ENCODE results near the gene HIPK1. TPM values are rescaled to one million over a fixed set of nuclear protein-coding genes. Genes with fewer than 3 reads are reported as not detected.

Gene HIPK1
- total RNA-seq, 1 donor from 2014 or later: 100 TPM

DNA sequence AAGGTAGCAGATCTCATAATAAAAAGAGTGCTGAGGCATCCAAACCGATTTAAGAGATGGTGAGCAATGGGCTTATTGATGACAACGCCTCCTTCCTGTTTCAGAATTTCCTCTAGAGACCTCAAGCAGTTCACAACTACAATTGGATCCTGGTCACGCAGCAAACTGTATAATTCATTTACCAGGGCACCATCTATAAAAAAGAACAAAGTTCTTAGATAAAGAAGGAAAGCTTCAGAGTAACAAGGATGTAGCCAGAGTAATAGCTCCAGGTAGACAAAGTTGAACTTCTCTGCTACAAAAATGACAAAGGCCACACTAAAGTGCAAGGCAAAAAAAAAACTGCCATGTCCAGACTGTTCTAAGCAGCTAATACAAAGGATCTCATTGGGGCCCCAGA lies 27.9 kb upstream of the HIPK1 start:
- H3K36me3 Mint-ChIP-seq (ENCODE audit: low read depth): peaks cover 60% of the 10 kb centered on the region
- H3K4me1 Mint-ChIP-seq (ENCODE audit: low read depth): peaks cover 71% of the 10 kb centered on the region
- H3K27ac Mint-ChIP-seq: no peak overlapping the region
- H3K4me3 Mint-ChIP-seq: peak overlapping the region; percentile 27
- DNase-seq (ENCODE audit: low spot score): no peak
- no peaks in the 10 kb centered on the region for H3K27me3 Mint-ChIP-seq (ENCODE audit: insufficient read depth)
- no peaks in the 10 kb centered on the region for H3K9me3 Mint-ChIP-seq
- intact Hi-C loops (cut with micrococcal nuclease): loop anchor here (5.0 to 10.0 kb wide), 3 partner anchors 506 to 946 kb away; partner anchors contain the start of genes MAGI3, NRAS and SLC16A1

DNA sequence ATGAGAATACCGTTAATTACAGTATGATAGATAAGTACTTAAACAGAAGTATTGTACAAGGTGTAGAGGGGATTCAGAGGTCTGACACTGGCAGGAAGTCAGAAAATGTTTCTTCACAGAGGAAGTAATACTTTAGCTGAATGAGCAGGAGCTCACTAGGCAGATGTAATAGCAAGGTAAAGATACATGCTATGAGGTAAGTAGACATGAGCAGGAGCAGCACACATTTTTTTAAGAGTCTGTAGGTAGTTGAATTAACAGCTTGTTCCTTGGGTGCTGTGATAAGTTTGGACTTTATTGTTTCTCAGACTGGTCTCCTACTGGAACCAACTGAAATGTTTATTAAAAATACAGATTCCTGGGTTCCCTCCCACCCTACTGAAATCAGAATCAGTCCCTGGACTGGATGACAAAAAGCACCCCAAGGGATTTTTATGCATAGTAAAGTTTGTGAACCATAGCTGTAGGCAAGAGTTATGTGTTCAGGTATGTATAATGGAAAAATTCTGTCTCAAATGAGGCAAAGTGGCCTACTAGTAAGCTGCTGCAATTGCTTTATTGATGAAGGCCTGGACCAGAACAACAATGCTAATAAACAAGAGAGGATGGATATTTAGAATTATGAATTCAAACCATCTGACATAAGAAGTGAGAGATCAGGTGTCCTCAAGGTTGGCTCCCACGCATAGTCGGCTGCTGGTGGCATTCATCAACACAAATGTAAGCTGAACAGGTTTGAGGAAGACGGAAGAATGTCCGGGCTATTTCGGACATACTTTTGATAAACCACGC lies 25.4 kb upstream of the HIPK1 start:
- Mint-ChIP-seq H3K4me3 (peak overlapping the region; percentile 99), H3K27me3 (ENCODE audit: insufficient read depth) (no peaks in the 10 kb centered on the region), H3K27ac (peak overlapping the region; percentile 95), H3K4me1 (ENCODE audit: low read depth) (peaks cover 65% of the 10 kb centered on the region), H3K9me3 (no peaks in the 10 kb centered on the region), H3K36me3 (ENCODE audit: low read depth) (peaks cover 47% of the 10 kb centered on the region)
- DNase-seq (ENCODE audit: low spot score): no peak
- intact Hi-C loops (cut with micrococcal nuclease): loop anchor here (1.0 to 10.0 kb wide), 5 partner anchors 32 to 949 kb away; partner anchors contain the start of genes MAGI3, NRAS, PTPN22 and SLC16A1

DNA sequence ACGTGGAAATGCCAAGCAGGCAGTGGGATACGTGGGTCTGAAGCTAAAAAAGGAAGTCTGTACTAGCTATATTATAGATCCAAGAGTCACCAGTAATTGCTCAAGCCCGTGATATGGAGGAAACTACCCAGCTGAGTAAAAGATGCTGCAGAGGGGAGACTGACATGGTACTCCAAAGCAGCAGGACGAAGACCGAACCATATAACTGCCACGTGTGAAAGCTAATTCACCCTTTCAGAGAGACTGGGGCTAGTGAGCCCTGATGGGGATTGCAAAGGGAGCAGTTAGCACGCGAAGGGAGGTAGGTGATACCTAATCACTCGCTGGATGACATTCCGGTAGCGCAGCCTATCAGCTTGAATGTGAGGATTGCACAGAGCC lies 24.8 kb upstream of the HIPK1 start:
- Mint-ChIP-seq H3K4me1 (ENCODE audit: low read depth) (peaks cover 59% of the 10 kb centered on the region), H3K27ac (peak overlapping the region; percentile 95)

DNA sequence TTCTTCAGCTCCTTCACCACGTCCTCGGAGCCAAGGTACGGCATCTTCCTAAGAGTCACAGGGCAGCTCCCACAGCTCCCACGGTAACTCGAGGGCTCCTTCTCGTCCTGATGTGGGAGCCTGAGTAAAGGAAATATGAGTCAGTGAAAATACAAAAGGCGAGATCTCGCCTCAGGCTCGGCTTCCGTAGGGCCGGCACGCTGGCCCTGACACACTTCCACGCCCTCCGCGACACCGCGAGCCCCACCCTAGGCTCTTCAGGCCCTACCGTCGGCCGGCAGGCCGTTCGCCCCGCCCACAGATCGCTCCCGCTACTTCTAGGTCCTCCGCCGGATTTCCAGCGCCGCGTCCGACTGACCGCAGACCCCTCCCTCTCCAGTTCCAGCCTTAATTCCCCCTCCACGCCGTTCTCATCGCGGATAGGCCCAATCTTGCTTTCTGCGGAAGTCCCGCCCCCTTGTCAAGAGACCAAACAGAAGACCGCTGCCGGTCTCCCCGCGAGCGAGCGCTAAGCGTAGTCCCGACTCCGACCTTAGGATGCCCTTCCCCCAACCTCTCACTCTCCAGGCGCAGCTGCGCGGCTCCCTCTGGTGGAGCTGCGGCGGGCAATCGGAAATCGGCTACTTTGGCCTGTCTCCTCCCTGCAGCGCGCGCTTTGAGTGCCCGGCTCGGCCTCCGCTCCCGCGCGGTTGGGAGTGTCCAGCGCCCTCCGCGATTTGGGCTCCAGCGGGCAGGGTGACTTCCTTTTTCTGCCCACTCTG lies 24.3 kb upstream of the HIPK1 start, which contains the start of the genes AP4B1 and DCLRE1B:
Gene AP4B1 (minus strand): TSS at position 126 of the 761 bp plus-strand sequence. CDS start 82 bp downstream, at position 44.
Gene DCLRE1B (plus strand): TSS at position 653 of the 761 bp plus-strand sequence. CDS start 261 bp downstream, outside the sequence.
- Mint-ChIP-seq H3K27me3 (ENCODE audit: insufficient read depth) (no peaks in the 10 kb centered on the region), H3K27ac (peak within 1 kb of the TSS; percentile 95), H3K4me3 (peak within 1 kb of the TSS; percentile 99), H3K9me3 (no peaks in the 10 kb centered on the region), H3K4me1 (ENCODE audit: low read depth) (peaks cover 58% of the 10 kb centered on the region), H3K36me3 (ENCODE audit: low read depth) (peaks cover 42% of the 10 kb centered on the region)
- intact Hi-C loops (cut with micrococcal nuclease): loop anchor here (1.0 to 10.0 kb wide), 10 partner anchors 24 to 950 kb away; partner anchors contain the start of genes HIPK1, MAGI3, NRAS and PHTF1
- DNase-seq (ENCODE audit: low spot score): peak; percentile 98

More for the DNA sequence above, 24.8 kb upstream of the HIPK1 start:
- Mint-ChIP-seq H3K36me3 (ENCODE audit: low read depth) (peaks cover 46% of the 10 kb centered on the region), H3K9me3 (no peaks in the 10 kb centered on the region), H3K27me3 (ENCODE audit: insufficient read depth) (no peaks in the 10 kb centered on the region), H3K4me3 (peak overlapping the region; percentile 99)
- intact Hi-C loops (cut with micrococcal nuclease): loop anchor here (1.0 to 10.0 kb wide), 5 partner anchors 33 to 949 kb away; partner anchors contain the start of genes MAGI3, NRAS, PTPN22 and SLC16A1
- DNase-seq (ENCODE audit: low spot score): no peak

DNA sequence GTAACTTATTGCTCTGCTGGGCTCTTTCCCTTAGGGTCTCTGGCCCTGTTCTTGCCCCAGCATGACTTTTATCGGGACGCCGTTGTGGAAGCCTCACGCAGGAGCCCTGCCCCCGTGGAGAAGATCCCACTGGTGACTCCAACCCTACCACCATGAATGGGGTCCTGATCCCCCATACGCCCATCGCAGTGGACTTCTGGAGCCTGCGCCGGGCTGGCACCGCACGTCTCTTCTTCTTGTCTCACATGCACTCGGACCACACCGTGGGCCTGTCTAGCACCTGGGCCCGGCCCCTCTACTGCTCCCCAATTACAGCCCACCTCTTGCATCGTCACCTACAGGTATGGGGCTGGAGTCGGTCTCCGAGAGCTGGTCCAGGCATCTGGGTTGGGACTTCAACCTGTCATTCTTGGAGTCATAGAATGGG lies 23.7 kb upstream of the HIPK1 start:
- no peak for DNase-seq (ENCODE audit: low spot score)
- no peaks in the 10 kb centered on the region for H3K27me3 Mint-ChIP-seq (ENCODE audit: insufficient read depth)
- intact Hi-C loops (cut with micrococcal nuclease): loop anchor here (1.0 to 10.0 kb wide), 7 partner anchors 24 to 951 kb away; partner anchors contain the start of genes HIPK1, MAGI3, PHTF1 and RSBN1
- H3K27ac Mint-ChIP-seq: peak overlapping the region; percentile 95
- H3K9me3 Mint-ChIP-seq: no peaks in the 10 kb centered on the region
- H3K4me3 Mint-ChIP-seq: peak overlapping the region; percentile 99
- peaks cover 41% of the 10 kb centered on the region for H3K36me3 Mint-ChIP-seq (ENCODE audit: low read depth)
- H3K4me1 Mint-ChIP-seq (ENCODE audit: low read depth): peaks cover 58% of the 10 kb centered on the region

DNA sequence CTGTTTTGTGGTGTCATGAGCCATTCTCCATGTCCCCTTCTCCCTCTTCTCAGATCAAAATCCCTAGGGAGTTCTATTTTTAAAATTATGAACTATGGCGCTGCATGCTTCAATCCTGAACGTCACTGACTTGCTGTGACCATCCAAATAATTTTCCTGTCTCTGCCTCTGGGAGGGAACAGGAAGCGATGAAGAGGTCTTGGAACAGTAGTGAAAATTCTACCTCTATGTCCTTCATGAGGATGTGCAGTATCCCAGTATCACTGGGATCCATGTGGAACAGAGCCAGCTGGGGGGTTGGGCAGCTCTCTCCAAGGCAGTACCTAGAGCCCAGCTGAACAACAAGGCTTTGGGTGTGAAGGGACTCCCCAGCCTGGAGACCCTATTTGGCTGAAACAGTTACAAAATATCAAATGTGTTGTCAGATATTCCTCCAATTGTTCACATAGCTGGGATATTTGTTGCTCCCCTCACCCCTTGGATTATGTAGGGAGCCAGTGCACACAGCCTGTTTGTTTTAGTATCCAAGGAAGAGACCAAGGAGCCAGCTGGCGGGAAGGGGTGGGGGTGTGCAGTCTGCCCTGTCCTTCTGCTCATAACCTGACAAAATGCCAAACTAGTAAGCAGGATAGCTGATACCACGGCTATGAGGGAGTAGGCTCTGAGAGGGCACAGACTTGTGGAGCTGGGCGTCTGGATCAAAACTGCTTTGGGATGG lies 16.4 kb upstream of the HIPK1 start:
- peaks cover 17% of the 10 kb centered on the region for H3K4me1 Mint-ChIP-seq (ENCODE audit: low read depth)
- intact Hi-C loops (cut with micrococcal nuclease): no loop called here
- H3K36me3 Mint-ChIP-seq (ENCODE audit: low read depth): peaks cover 36% of the 10 kb centered on the region
- no peak for DNase-seq (ENCODE audit: low spot score)
- H3K9me3 Mint-ChIP-seq: no peaks in the 10 kb centered on the region
- no peak overlapping the region for H3K27ac Mint-ChIP-seq
- H3K27me3 Mint-ChIP-seq (ENCODE audit: insufficient read depth): no peaks in the 10 kb centered on the region
- H3K4me3 Mint-ChIP-seq: no peak overlapping the region

DNA sequence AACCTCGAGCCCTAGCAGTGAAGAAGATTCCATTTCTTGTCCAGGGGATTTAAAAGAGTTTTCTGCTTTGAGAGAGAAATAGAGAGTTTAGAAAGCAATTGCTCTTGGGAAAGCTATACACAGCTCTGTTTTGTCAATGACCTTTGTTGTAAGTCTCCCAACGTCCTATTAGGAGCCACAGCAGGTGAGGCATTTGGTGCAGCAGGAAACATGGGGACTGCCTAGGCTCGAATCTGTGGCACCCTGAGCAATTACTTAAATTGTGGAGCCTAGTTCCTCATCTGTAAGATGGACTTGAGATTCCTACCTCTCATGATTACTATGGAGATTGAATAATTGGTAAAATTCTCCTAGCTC lies 15.8 kb upstream of the HIPK1 start:
- no peaks in the 10 kb centered on the region for H3K9me3 Mint-ChIP-seq
- no peak overlapping the region for H3K27ac Mint-ChIP-seq
- intact Hi-C loops (cut with micrococcal nuclease): no loop called here
- no peak overlapping the region for H3K4me3 Mint-ChIP-seq
- peaks cover 32% of the 10 kb centered on the region for H3K36me3 Mint-ChIP-seq (ENCODE audit: low read depth)
- no peaks in the 10 kb centered on the region for H3K27me3 Mint-ChIP-seq (ENCODE audit: insufficient read depth)
- peaks cover 12% of the 10 kb centered on the region for H3K4me1 Mint-ChIP-seq (ENCODE audit: low read depth)
- DNase-seq (ENCODE audit: low spot score): no peak

DNA sequence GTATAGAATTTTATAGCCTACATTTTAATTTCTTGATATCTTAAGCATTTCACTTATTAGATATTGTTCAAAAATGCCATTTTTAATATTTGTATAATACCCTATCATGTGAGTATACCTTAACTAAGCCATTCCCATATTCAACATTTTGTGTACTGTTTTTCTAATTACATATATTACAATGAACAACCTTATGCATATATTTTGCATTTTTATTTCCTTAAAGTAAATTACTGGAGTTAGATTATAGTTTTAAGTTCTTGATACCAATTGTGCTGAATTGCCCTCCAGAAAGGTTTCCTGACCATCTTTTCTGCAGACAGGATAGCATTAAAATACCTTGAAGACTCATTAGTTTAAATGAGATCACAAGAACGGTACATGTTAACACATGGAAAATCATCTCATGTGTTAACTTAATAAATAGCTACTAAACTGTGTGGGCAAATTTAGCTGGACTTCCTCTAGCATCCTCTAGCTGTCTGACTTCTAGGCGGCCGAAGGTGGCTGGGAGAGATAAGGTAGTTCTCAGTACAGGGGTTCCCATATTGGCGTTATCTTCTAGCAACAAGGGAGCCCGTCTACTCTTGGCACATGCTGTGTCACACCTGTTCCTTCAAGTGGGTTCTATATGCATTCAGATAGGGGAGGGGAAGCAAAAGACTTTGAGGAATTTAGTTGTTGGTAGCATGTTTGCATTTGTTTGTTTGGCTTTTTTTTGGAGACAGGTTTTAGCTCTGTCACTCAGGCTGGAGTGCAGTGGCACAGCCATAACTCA lies 15.0 kb upstream of the HIPK1 start:
- intact Hi-C loops (cut with micrococcal nuclease): no loop called here
- no peak for DNase-seq (ENCODE audit: low spot score)
- Mint-ChIP-seq H3K9me3 (no peaks in the 10 kb centered on the region), H3K4me1 (ENCODE audit: low read depth) (peaks cover 12% of the 10 kb centered on the region), H3K27me3 (ENCODE audit: insufficient read depth) (no peaks in the 10 kb centered on the region), H3K27ac (no peak overlapping the region), H3K36me3 (ENCODE audit: low read depth) (peaks cover 28% of the 10 kb centered on the region), H3K4me3 (no peak overlapping the region)

DNA sequence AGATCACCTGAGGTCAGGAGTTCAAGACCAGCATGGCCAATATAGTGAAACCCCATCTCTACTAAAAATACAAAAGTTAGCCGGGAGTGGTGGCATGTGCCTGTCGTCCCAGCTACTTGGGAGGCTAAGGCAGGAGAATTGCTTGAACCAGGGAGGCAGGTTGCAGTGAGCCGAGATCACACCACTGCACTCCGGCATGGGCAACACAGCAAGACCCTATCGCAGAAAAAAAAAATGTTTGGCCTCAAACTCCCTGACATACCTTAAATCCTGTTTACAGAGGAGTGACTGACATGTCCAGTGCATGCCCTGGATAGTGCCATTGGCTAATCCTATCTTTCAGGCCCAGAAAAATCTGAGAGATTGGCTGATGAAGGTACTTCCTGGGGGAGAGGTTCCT lies 12.2 kb upstream of the HIPK1 start:
- peaks cover 7% of the 10 kb centered on the region for H3K27me3 Mint-ChIP-seq (ENCODE audit: insufficient read depth)
- intact Hi-C loops (cut with micrococcal nuclease): no loop called here
- no peak overlapping the region for H3K4me3 Mint-ChIP-seq
- no peaks in the 10 kb centered on the region for H3K4me1 Mint-ChIP-seq (ENCODE audit: low read depth)
- H3K27ac Mint-ChIP-seq: no peak overlapping the region
- no peaks in the 10 kb centered on the region for H3K9me3 Mint-ChIP-seq
- H3K36me3 Mint-ChIP-seq (ENCODE audit: low read depth): peaks cover 8% of the 10 kb centered on the region
- DNase-seq (ENCODE audit: low spot score): no peak

DNA sequence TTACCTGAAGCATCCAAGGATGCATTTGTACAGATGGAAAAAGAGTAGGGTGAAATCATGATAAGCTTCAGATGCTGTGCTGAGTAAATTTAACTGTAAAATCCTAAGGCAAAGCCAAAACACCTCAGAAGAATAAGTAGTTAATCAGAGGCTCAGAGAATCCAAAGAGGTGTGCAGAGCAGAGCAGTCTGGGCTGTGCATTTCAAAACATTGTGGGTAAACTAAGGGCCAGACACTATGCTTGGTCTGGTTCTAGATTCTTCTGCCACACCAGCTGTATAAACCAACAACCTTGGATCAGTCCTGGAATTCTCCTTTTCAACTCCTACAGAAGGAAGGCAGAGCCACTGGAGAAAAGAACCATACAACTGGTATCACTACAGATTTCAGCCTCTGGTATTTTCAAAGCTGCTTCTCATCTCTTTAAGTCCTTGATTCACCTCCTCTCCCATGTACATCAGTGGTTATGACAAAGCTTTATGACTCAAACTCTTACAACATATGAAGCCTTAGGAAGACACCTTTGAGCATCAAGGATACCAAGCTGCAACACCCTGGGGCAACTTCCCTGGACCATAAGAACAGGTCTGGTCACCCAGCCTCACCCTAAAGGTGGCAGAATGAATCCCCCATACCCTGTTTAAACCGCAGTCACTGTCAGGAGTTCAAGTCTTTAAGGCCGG lies 11.6 kb upstream of the HIPK1 start:
- Mint-ChIP-seq H3K9me3 (no peaks in the 10 kb centered on the region), H3K4me1 (ENCODE audit: low read depth) (no peaks in the 10 kb centered on the region), H3K36me3 (ENCODE audit: low read depth) (peaks cover 8% of the 10 kb centered on the region), H3K4me3 (no peak overlapping the region), H3K27me3 (ENCODE audit: insufficient read depth) (peaks cover 9% of the 10 kb centered on the region), H3K27ac (no peak overlapping the region)
- intact Hi-C loops (cut with micrococcal nuclease): no loop called here
- no peak for DNase-seq (ENCODE audit: low spot score)

DNA sequence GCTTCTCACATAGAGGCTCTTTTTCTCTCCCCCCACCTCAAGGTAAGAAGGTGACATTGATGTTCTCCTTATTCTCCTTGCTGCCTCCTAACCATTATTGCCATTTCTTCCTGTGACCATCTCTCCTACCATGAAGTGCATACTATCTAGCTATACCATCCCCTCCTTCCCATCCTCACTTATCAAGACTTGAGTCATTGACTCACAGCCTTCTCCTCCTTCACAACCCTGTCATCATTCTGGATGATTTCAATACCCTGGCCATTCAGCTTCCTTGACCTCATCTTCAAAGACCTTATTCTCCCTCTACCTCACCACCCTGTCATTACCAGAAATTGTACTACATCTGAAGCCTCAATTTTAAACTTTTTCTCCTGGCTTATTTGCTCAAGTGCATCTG lies 10.9 kb upstream of the HIPK1 start:
- no peak for DNase-seq (ENCODE audit: low spot score)
- no peaks in the 10 kb centered on the region for H3K4me1 Mint-ChIP-seq (ENCODE audit: low read depth)
- peaks cover 13% of the 10 kb centered on the region for H3K27me3 Mint-ChIP-seq (ENCODE audit: insufficient read depth)
- peaks cover 8% of the 10 kb centered on the region for H3K36me3 Mint-ChIP-seq (ENCODE audit: low read depth)
- no peak overlapping the region for H3K4me3 Mint-ChIP-seq
- H3K9me3 Mint-ChIP-seq: no peaks in the 10 kb centered on the region
- H3K27ac Mint-ChIP-seq: no peak overlapping the region
- intact Hi-C loops (cut with micrococcal nuclease): no loop called here
